K562 (cell line): ENCODE measurements around the gene PLRG1. TPM values are rescaled to one million over a fixed set of nuclear protein-coding genes. Genes with fewer than 3 reads are reported as not detected.

ENCODE experiments used
- ATAC-seq: fragments of 200-7000 bp; cut with Tn5 transposase; 3 replicates; pipeline ENCODE4 v1.9.1; 2020; ENCODE audit warnings: moderate library complexity
- BruUV-seq: library from RNA; stranded (reverse); fragments of 400-500 nt; replicated peaks from 2 replicates; lab custom pipeline; 2021; lab: Mats Ljungman, UMichigan
- CTCF ChIA-PET: fragments of 300-600 bp; formaldehyde crosslinking; extraction: SDS; loops from one replicate; lab custom pipeline; 2021; ENCODE audit warnings: low intra/inter-chr PET ratio; lab: Yijun Ruan, JAX
- POLR2A ChIA-PET: fragments of 300-600, 350-650 bp; sonication (Branson Sonifier 250); formaldehyde crosslinking; extraction: SDS; loops from one replicate; lab custom pipeline; 2021; ENCODE audit warnings: antibody characterized with exemption, inconsistent platforms; lab: Yijun Ruan, JAX
- DNase-seq, 4 experiments: peaks; one replicate each; pipeline versions ENCODE4 v3.0.0 to v3.0.0-alpha.2; 2011 to 2018; ENCODE audit warnings: low spot score in 3 of 4, mixed read lengths in 3 of 4; ENCODE audit errors: extremely low read depth in 1 of 4
- FAIRE-seq: peaks from 2 replicates; lab custom pipeline; 2011; peaks lifted over from hg19 to GRCh38; lab: Jason Lieb, UNC
- H2AFZ ChIP-seq: 2 replicates; pipeline ENCODE4 v1.6.0; 2011; ENCODE audit warnings: low read depth, low read length, control low read depth, inconsistent platforms
- H3K27ac ChIP-seq: fragments of 200-600 bp; 3 replicates; pipeline ENCODE4 v1.8.0; 2011; ENCODE audit warnings: low read depth, mild to moderate bottlenecking, control low read depth, inconsistent platforms, low read length, moderate library complexity, mixed read lengths; ENCODE audit errors: extremely low read depth
- H3K27me3 ChIP-seq, 2 experiments: fragments of 300-600 bp in 1 of 2; 2 replicates in 1 of 2; 3 replicates in 1 of 2; pipeline versions ENCODE4 v1.6.0 to v1.8.0; 2011; ENCODE audit warnings: inconsistent platforms in 2 of 2, low read length in 2 of 2, mild to moderate bottlenecking in 1 of 2, mixed read lengths in 1 of 2, moderate library complexity in 1 of 2; ENCODE audit not compliant: control insufficient read depth in 2 of 2, insufficient read depth in 2 of 2
- H3K36me3 ChIP-seq: fragments of 300-600 bp; 3 replicates; pipeline ENCODE4 v1.8.0; 2011; ENCODE audit warnings: mild to moderate bottlenecking, low read length, inconsistent platforms; ENCODE audit not compliant: control insufficient read depth, insufficient read depth
- H3K4me1 ChIP-seq, 2 experiments: fragments of 200-600 bp in 1 of 2; replicated peaks in 1 of 2; 2 replicates in 1 of 2; 3 replicates in 1 of 2; pipeline versions ENCODE4 v1.5.1 to v1.8.0; 2011; ENCODE audit warnings: inconsistent platforms in 2 of 2, low read length in 2 of 2, mild to moderate bottlenecking in 1 of 2, mixed read lengths in 1 of 2, moderate library complexity in 1 of 2; ENCODE audit not compliant: control insufficient read depth in 2 of 2, insufficient read depth in 2 of 2
- H3K4me2 ChIP-seq: 2 replicates; pipeline ENCODE4 v1.6.1; 2011; ENCODE audit warnings: low read length, control low read depth, inconsistent platforms, mixed read lengths; ENCODE audit not compliant: insufficient read depth
- H3K4me3 ChIP-seq: fragments of 200-600 bp; sonication (generic), shearing (Covaris generic); 2 replicates; pipeline ENCODE4 v1.5.1; 2016; ENCODE audit warnings: control low read depth, inconsistent platforms
- H3K79me2 ChIP-seq: fragments of 200-600 bp; 3 replicates; pipeline ENCODE4 v1.8.0; 2011; ENCODE audit warnings: low read length, inconsistent platforms; ENCODE audit not compliant: control insufficient read depth, insufficient read depth
- H3K9ac ChIP-seq, 2 experiments: 2 replicates each; pipeline versions ENCODE4 v1.6.0 to v1.6.1; 2011; ENCODE audit warnings: low read depth in 2 of 2, low read length in 2 of 2, control low read depth in 1 of 2, inconsistent platforms in 1 of 2, mild to moderate bottlenecking in 1 of 2, mixed read lengths in 1 of 2; ENCODE audit not compliant: insufficient read depth in 1 of 2
- H3K9me1 ChIP-seq: one replicate; pipeline ENCODE4 v1.6.0; 2011; ENCODE audit warnings: inconsistent platforms, mild to moderate bottlenecking, low read length, moderate library complexity; ENCODE audit not compliant: control insufficient read depth, insufficient read depth
- H3K9me3 ChIP-seq: replicated peaks from 2 replicates; pipeline ENCODE4 v1.5.1; 2011; ENCODE audit warnings: low read depth, low read length, inconsistent platforms; ENCODE audit not compliant: control insufficient read depth, insufficient read depth
- H4K20me1 ChIP-seq: replicated peaks from 2 replicates; pipeline ENCODE4 v1.6.1; 2011; ENCODE audit warnings: low read length, inconsistent platforms, mixed read lengths; ENCODE audit not compliant: control insufficient read depth, insufficient read depth
- CREB1 ChIP-seq, 2 experiments: sonication (generic) in 1 of 2; formaldehyde crosslinking in 1 of 2; IDR thresholded peaks; 2 replicates each; pipeline versions ENCODE4 v1.6.1 to v1.8.0; 2012 to 2022; ENCODE audit warnings: inconsistent platforms in 1 of 2, mild to moderate bottlenecking in 1 of 2, missing genetic modification reagents in 1 of 2, moderate library complexity in 1 of 2
- FOXA3 ChIP-seq, 2 experiments: fragments of 450-650 bp in 1 of 2; sonication (generic) in 1 of 2; formaldehyde crosslinking; IDR thresholded peaks in 1 of 2; conservative IDR thresholded peaks in 1 of 2; 2 replicates each; pipeline versions ENCODE4 v1.4.0 to v1.8.0; 2020 to 2022; ENCODE audit warnings: mild to moderate bottlenecking in 2 of 2, missing genetic modification reagents in 1 of 2
- LCOR ChIP-seq: sonication (generic); formaldehyde crosslinking; IDR thresholded peaks from 2 replicates; pipeline ENCODE4 v1.8.0; 2022; ENCODE audit warnings: mild to moderate bottlenecking, missing genetic modification reagents
- ZNF146 ChIP-seq: IDR thresholded peaks from one replicate; pipeline ENCODE4 v1.6.1; 2018; ENCODE audit warnings: missing compliant biosample characterization; ENCODE audit not compliant: unreplicated experiment
- ZNF384 ChIP-seq: IDR thresholded peaks from 2 replicates; pipeline ENCODE4 v1.6.1; 2012; ENCODE audit warnings: low read depth, low read length, improper control_type of control experiment
- in situ Hi-C: fragments of 300-500 bp; cut with MboI; formaldehyde crosslinking; loops from 4 replicates; pipeline ENCODE4 v1.15.0; 2018; ENCODE audit warnings: inconsistent platforms, mixed read lengths
- intact Hi-C: fragments of 100-400 bp; cut with micrococcal nuclease; formaldehyde crosslinking; loops from 2 replicates; pipeline ENCODE4 v1.14.2; 2022
- polyA plus RNA-seq, 8 experiments: library from polyadenylated mRNA; depleted of rRNA in 4 of 8; stranded (reverse) in 5 of 8; unstranded in 3 of 8; fragments of >200 nt; fragmentation: Nextera tagmentation in 2 of 8; fragmentation: Illumina TruSeq in 1 of 8; extraction: Ambion mirVana in 2 of 8; extraction: Trizol in 1 of 8; gene quantifications; 2 replicates each; pipeline versions ENCODE4 v1.2.1 to v1.2.3, GENCODE V29; 2011 to 2014; ENCODE audit warnings: inconsistent platforms in 1 of 8, missing spikeins in 1 of 8
- total RNA-seq, 7 experiments: library from RNA; depleted of rRNA in 6 of 7; stranded (reverse); fragments of >200 nt in 6 of 7; fragmentation: Illumina TruSeq in 2 of 7; extraction: Trizol in 2 of 7; gene quantifications; 2 replicates each; pipeline versions ENCODE4 v1.2.1 to v1.2.3, GENCODE V29; 2011 to 2021; ENCODE audit warnings: low replicate concordance in 1 of 7
- TF ChIP-seq, protein P1 (sequence below): fragments of 450-650 bp; IDR thresholded peaks from 2 replicates; pipeline ENCODE4 v1.6.1; 2016
- TF ChIP-seq, protein P2 (sequence below): sonication (generic); formaldehyde crosslinking; IDR thresholded peaks from 2 replicates; pipeline ENCODE4 v1.8.1; 2023; ENCODE audit warnings: mild to moderate bottlenecking, missing genetic modification reagents

Gene PLRG1
- total and polyA plus RNA-seq, 9 of the 15 experiments (the other 6 are each of a cell fraction or from before 2014, with no cell fraction given) = 48.0 to 248 (median 120) TPM

DNA sequence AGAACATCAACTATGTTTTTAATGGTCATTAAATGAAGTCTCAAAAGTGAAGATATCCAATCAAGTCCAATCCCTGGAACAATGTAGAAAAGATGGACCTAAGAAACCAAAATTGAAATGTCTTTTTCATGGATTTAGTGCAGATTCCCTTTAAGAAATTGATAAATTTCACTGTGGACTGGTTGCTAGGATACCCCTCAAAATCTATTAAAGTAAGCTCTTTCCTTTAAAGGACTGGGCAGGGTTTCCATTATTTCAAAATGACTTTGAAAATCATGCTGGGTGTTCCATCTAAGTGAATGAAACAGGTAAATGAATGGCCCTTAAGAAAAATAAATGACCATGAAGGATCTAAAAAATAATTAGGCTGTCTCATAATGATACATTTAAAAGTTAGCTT is 28.6 kb downstream of the PLRG1 start:
- in situ Hi-C loops (no loop called here), intact Hi-C loops (no loop called here)
- no peaks in the 10 kb centered on the region; a peak in 1 of 5 replicates for H3K4me1 ChIP-seq
- no peak overlapping the region for H2AFZ ChIP-seq
- H3K9me3 ChIP-seq = no peaks in the 10 kb centered on the region
- DNase-seq = no peak
- no peak overlapping the region for H3K9ac ChIP-seq
- TF ChIP-seq, protein P1, sequence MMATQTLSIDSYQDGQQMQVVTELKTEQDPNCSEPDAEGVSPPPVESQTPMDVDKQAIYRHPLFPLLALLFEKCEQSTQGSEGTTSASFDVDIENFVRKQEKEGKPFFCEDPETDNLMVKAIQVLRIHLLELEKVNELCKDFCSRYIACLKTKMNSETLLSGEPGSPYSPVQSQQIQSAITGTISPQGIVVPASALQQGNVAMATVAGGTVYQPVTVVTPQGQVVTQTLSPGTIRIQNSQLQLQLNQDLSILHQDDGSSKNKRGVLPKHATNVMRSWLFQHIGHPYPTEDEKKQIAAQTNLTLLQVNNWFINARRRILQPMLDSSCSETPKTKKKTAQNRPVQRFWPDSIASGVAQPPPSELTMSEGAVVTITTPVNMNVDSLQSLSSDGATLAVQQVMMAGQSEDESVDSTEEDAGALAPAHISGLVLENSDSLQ = no peak
- no peak for TF ChIP-seq ZNF146 (CRISPR knock-in tag)
- TF ChIP-seq, protein P2, sequence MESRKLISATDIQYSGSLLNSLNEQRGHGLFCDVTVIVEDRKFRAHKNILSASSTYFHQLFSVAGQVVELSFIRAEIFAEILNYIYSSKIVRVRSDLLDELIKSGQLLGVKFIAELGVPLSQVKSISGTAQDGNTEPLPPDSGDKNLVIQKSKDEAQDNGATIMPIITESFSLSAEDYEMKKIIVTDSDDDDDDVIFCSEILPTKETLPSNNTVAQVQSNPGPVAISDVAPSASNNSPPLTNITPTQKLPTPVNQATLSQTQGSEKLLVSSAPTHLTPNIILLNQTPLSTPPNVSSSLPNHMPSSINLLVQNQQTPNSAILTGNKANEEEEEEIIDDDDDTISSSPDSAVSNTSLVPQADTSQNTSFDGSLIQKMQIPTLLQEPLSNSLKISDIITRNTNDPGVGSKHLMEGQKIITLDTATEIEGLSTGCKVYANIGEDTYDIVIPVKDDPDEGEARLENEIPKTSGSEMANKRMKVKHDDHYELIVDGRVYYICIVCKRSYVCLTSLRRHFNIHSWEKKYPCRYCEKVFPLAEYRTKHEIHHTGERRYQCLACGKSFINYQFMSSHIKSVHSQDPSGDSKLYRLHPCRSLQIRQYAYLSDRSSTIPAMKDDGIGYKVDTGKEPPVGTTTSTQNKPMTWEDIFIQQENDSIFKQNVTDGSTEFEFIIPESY (CRISPR knock-in tag) = no peak
- TF ChIP-seq ZNF384 = no peak
- TF ChIP-seq LCOR (CRISPR knock-in tag) = no peak
- TF ChIP-seq CREB1 (IDR thresholded peaks at IDR 0.05) = no peak
- TF ChIP-seq CREB1 (CRISPR knock-in tag; IDR thresholded peaks at IDR 0.05) = no peak
- no peak for TF ChIP-seq FOXA3 (CRISPR knock-in tag; conservative IDR thresholded peaks at IDR 0.05 in 1 of 2, IDR thresholded peaks at IDR 0.05 in 1 of 2)
- H3K27me3 ChIP-seq = peaks cover 0 to 9% of the 10 kb centered on the region in 2 experiments; a peak in 2 of 5 replicates
- H4K20me1 ChIP-seq = no peaks in the 10 kb centered on the region
- no peak for FAIRE-seq
- no peaks in the 10 kb centered on the region for H3K79me2 ChIP-seq
- H3K27ac ChIP-seq = no peak overlapping the region
- no peak for ATAC-seq
- ChIA-PET POLR2A (interaction anchor here (0.6 to 0.7 kb wide), 2 partner anchors 103 to 151 kb away, joined by 3 read pairs; no protein-coding TSS in a partner anchor), CTCF (no interaction called here)
- no TSS peak for BruUV-seq
- H3K36me3 ChIP-seq = no peaks in the 10 kb centered on the region
- H3K4me3 ChIP-seq = no peak overlapping the region
- no peak overlapping the region for H3K4me2 ChIP-seq
- no peaks in the 10 kb centered on the region for H3K9me1 ChIP-seq
